Glutamatergic neuron (in vitro differentiated cells): ENCODE measurements around the gene RBM20. TPM values are rescaled to one million over a fixed set of nuclear protein-coding genes. Genes with fewer than 3 reads are reported as not detected.

Source experiments
- DNase-seq: peaks from one replicate; pipeline ENCODE4 v3.0.0; 2022
- H3K27ac Mint-ChIP-seq: one replicate; pipeline ENCODE4 v1.8.0; 2020; ENCODE audit warnings: mild to moderate bottlenecking, mixed read lengths, inconsistent platforms; ENCODE audit not compliant: unreplicated experiment
- H3K27me3 Mint-ChIP-seq: one replicate; pipeline ENCODE4 v1.8.0; 2020; ENCODE audit warnings: mild to moderate bottlenecking, moderate library complexity, mixed read lengths, inconsistent platforms; ENCODE audit not compliant: unreplicated experiment
- H3K36me3 Mint-ChIP-seq: one replicate; pipeline ENCODE4 v1.8.0; 2020; ENCODE audit warnings: mild to moderate bottlenecking, mixed read lengths, inconsistent platforms; ENCODE audit not compliant: unreplicated experiment
- H3K4me1 Mint-ChIP-seq: one replicate; pipeline ENCODE4 v1.8.0; 2020; ENCODE audit warnings: mild to moderate bottlenecking, low read depth, mixed read lengths, inconsistent platforms; ENCODE audit not compliant: unreplicated experiment
- H3K4me3 Mint-ChIP-seq: one replicate; pipeline ENCODE4 v1.8.0; 2020; ENCODE audit warnings: mild to moderate bottlenecking, mixed read lengths, inconsistent platforms; ENCODE audit not compliant: unreplicated experiment
- H3K9me3 Mint-ChIP-seq: one replicate; pipeline ENCODE4 v1.8.0; 2020; ENCODE audit warnings: mild to moderate bottlenecking, moderate library complexity, mixed read lengths, inconsistent platforms; ENCODE audit not compliant: unreplicated experiment
- total RNA-seq: library from RNA; stranded (reverse); fragmentation: NEBNext Ultra II Directional; extraction: Animal tissue kit (Norgen Biotek cat#: 25700); gene quantifications from one replicate; pipeline ENCODE4 v1.2.1, GENCODE V29; 2021; ENCODE audit not compliant: unreplicated experiment
- TF ChIP-seq, protein P1 (sequence below): fragments of 200-600 bp; sonication (generic); IDR thresholded peaks from one replicate; pipeline ENCODE4 v1.5.0; 2021; ENCODE audit not compliant: partially characterized antibody, unreplicated experiment

RBM20 gene
- total RNA-seq, 1 donor from 2014 or later, result 5.8 TPM

DNA sequence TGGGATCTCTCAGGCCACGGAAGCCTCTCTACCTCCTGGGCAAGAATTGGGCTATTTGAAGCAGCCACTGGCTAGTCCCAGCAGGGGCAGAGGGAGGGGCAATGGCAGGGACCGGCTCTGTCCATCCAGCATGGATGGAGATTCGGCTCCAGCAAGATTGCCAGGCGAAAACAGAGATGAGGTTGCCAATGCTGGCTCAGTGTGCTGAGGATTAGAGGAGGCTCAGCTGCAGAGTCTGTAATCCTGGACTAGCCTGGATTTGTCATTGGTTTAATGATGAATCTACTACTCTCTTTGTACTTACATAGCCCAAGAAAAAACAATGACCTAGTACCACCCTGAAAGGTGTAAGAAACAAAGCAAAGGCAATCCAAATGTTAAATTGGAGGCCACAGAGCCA lies 115.4 kb downstream of the RBM20 start:
- TF ChIP-seq, protein P1, sequence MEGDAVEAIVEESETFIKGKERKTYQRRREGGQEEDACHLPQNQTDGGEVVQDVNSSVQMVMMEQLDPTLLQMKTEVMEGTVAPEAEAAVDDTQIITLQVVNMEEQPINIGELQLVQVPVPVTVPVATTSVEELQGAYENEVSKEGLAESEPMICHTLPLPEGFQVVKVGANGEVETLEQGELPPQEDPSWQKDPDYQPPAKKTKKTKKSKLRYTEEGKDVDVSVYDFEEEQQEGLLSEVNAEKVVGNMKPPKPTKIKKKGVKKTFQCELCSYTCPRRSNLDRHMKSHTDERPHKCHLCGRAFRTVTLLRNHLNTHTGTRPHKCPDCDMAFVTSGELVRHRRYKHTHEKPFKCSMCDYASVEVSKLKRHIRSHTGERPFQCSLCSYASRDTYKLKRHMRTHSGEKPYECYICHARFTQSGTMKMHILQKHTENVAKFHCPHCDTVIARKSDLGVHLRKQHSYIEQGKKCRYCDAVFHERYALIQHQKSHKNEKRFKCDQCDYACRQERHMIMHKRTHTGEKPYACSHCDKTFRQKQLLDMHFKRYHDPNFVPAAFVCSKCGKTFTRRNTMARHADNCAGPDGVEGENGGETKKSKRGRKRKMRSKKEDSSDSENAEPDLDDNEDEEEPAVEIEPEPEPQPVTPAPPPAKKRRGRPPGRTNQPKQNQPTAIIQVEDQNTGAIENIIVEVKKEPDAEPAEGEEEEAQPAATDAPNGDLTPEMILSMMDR, result no peak
- H3K27ac Mint-ChIP-seq, result no peak overlapping the region

DNA sequence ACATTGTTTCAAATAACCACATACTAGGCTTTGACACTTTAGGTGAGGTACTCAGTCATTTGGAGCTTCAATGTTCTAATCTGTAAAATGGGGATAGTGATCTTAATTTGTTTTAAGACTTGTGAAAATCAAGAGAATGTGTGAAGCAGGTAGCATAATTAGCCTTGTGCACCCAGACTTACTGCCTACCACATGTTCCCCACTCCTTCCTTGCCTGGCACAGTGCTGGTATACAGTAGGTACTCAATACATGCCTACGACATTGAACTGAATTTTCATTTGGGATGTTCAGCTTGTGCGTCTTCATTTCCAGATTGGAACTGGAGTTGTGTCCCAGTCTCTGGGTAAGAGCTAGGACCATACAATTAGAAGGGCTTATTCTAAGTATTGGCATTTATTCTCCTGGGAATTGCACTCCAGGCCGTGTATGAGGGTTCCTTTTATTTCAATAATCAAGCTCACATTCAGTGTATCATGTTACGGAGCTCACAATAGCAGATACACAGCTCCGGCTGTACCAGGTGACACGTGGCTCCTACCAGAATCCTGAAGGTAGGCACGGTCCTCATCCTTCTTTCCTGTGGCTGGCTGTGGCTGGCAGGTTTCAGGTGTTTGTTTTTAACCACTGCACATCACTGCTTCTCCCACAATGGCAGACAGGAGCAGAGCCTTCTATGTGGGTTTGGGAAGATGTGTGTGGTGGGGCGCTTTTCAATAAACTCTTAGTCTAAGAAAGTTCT lies 118.1 kb downstream of the RBM20 start:
- peaks cover 7% of the 10 kb centered on the region for H3K9me3 Mint-ChIP-seq
- H3K4me3 Mint-ChIP-seq, result peak overlapping the region; percentile 53
- no peaks in the 10 kb centered on the region for H3K36me3 Mint-ChIP-seq
- TF ChIP-seq, protein P1, result no peak
- DNase-seq, result no peak
- peaks cover 38% of the 10 kb centered on the region for H3K4me1 Mint-ChIP-seq
- peaks cover 4% of the 10 kb centered on the region for H3K27me3 Mint-ChIP-seq
- H3K27ac Mint-ChIP-seq, result peak overlapping the region; percentile 79

More for the DNA sequence above, 115.4 kb downstream of the RBM20 start:
- DNase-seq, result no peak
- Mint-ChIP-seq H3K27me3 (peaks cover 3% of the 10 kb centered on the region), H3K36me3 (no peaks in the 10 kb centered on the region), H3K4me3 (no peak overlapping the region), H3K4me1 (peaks cover 40% of the 10 kb centered on the region), H3K9me3 (peaks cover under 1% of the 10 kb centered on the region)

DNA sequence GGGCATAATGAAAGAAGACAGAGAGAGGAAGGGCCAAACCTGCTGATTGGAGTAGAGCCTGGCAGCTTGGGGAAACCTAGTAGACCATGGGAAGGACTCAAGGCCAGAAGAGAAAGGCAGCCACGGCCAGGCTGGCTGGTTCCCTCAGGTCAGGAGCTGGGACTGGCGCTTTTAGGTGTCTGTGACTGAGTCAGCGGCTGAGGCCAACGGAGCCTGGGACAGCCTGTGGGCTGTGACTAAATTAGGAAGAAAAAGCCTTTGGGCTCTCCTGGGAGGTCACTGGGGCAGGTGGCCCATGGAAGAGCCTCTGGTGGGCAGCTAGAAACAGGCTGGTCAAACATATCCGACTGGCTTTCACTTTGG lies 118.7 kb downstream of the RBM20 start:
- Mint-ChIP-seq H3K27me3 (peaks cover 4% of the 10 kb centered on the region), H3K4me1 (peaks cover 38% of the 10 kb centered on the region), H3K36me3 (no peaks in the 10 kb centered on the region), H3K27ac (peak overlapping the region; percentile 79), H3K4me3 (peak overlapping the region; percentile 77), H3K9me3 (peaks cover 10% of the 10 kb centered on the region)
- peak; percentile 34 for DNase-seq
- TF ChIP-seq, protein P1, result no peak

DNA sequence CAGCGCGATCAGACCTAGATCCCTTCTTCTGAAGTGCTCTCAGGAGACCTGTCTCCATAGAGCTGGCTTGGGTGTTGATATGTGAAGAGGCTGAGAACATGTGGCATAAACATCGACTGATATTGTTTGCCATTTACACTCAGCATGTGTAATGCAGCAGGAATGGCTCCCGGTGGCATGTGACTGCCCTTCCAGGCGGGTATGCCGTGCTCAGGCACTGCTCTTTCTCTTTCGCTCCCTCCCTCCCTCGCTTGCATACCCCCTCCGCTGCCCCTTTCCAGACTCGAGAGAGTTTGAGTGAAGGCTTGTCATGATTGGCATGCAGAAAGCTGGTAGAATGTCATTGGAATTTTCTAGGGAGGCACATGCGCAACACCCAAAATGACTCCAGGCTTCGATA lies 120.2 kb downstream of the RBM20 start:
- Mint-ChIP-seq H3K27ac (no peak overlapping the region), H3K4me1 (peaks cover 40% of the 10 kb centered on the region)

More for the DNA sequence above, 120.2 kb downstream of the RBM20 start:
- TF ChIP-seq, protein P1, result no peak
- peaks cover 4% of the 10 kb centered on the region for H3K27me3 Mint-ChIP-seq
- no peak overlapping the region for H3K4me3 Mint-ChIP-seq
- H3K9me3 Mint-ChIP-seq, result peaks cover 14% of the 10 kb centered on the region
- no peaks in the 10 kb centered on the region for H3K36me3 Mint-ChIP-seq
- no peak for DNase-seq
